Coronary artery (tissue), 2 donors: ENCODE measurements around the gene SFT2D2.

ENCODE experiments used
- DNase-seq: peaks from one replicate; pipeline ENCODE4 v3.0.0-alpha.2; 2017; ENCODE audit warnings: low spot score
- H3K27ac ChIP-seq, 2 donors: fragments of 200-600 bp; sonication (generic); one replicate each; pipeline ENCODE4 v1.5.1; 2016 to 2019
- H3K4me3 ChIP-seq: fragments of 200-600 bp; sonication (generic); 2 replicates; pipeline ENCODE4 v1.5.1; 2016; ENCODE audit warnings: mild to moderate bottlenecking, moderate library complexity
- CTCF ChIP-seq: fragments of 200-600 bp; sonication (generic); IDR thresholded peaks from one replicate; pipeline ENCODE4 v1.5.1; 2019; ENCODE audit warnings: antibody characterized with exemption

SFT2D2 gene

DNA sequence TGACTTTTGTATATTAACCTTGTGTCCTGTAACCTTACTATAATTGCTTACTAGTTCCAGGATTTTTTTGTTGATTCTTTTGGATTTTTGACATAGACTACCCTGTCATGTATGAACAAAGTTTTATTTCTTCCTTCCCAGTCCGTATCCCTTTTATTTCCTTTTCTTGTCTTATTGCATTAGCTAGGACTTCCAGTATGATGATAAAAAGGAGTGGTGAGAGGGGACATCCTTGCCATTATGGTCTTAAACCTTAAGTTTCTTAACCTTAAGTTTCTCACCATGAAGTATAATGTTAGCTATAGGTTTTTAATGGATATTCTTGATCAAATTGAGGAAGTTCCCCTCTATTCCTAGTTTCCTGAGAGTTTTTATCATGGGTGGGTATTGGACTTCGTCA lies 30.4 kb downstream of the SFT2D2 start:
- H3K4me3 ChIP-seq = no peak overlapping the region
- DNase-seq = no peak
- no peak for TF ChIP-seq CTCF
- H3K27ac ChIP-seq = no peak overlapping the region

- DNase-seq = no peak
- no peak for TF ChIP-seq CTCF
- Histone ChIP-seq H3K27ac (no peak overlapping the region), H3K4me3 (no peak overlapping the region)
These were observed 31.6 kb downstream of the SFT2D2 start for GRCh38 chr1:168257397-168257796.

- TF ChIP-seq CTCF = no peak
- Histone ChIP-seq H3K4me3 (no peak overlapping the region), H3K27ac (no peak overlapping the region)
- no peak for DNase-seq
These were observed 33.8 kb downstream of the SFT2D2 start for GRCh38 chr1:168259567-168259966.

GRCh38 chr1:168260393-168260792 lies 34.6 kb downstream of the SFT2D2 start:
- no peak overlapping the region for H3K4me3 ChIP-seq
- no peak overlapping the region for H3K27ac ChIP-seq
- TF ChIP-seq CTCF = no peak
- no peak for DNase-seq

DNA sequence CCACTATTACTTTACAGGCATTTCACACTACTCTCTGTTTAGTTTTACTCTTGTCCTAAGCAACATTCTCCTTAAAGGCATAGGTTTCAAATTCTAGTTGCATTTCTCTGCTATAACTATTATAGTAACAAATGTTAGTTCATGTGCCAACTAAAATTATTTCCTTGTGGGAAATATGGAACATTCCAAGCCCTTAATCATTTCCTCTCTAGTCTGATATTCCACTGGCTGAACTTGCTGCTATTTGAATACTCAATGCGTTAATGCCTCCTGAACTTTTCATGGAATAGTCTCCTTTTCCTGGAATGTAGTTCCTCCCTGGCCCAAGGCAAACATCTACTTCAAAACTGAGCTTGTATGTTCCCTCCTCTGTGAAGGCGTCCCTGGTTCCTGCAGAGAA lies 35.6 kb downstream of the SFT2D2 start:
- TF ChIP-seq CTCF = no peak
- Histone ChIP-seq H3K4me3 (peak overlapping the region; percentile 23), H3K27ac (peak overlapping the region in 1 of 2 donors; percentile 62)
- DNase-seq = no peak

DNA sequence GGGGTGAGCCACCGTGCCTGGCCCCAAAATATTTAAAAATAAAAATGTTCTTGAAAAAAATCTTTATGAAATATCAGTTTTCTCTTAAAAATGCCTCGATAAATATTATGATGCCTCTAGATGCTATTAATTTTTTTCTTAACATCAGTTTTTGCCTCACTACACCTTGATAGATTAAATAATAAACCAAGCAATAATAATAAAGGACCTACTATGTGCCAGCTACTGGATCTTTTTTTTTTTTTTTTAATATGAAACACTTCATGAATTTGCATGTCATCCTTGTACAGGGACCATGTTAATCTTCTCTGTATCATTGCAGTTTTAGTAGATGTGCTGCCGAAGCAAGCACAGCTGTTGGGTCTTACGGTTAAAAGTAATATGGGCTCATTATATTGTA lies 37.3 kb downstream of the SFT2D2 start:
- Histone ChIP-seq H3K27ac (no peak overlapping the region), H3K4me3 (no peak overlapping the region)
- DNase-seq = no peak
- no peak for TF ChIP-seq CTCF

DNA sequence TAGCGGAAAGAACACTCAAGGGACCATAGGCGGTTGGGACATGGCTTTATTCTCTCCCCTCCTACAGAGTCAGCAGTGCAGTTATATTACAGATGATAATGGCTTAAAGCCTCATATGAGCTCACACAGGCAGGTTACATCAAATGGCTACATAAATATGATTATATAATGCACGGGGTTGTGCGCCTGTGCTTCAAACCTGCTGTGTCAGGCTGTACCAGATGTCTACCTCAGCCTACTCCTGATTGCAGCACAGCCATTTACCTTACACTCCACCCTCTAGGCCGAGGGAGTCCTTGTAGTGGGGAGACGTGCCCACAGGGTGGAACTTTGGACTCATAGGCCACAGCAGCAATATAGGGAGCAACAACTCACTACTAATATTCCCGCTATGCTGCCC lies 38.5 kb downstream of the SFT2D2 start:
- Histone ChIP-seq H3K27ac (no peak overlapping the region), H3K4me3 (no peak overlapping the region)
- no peak for DNase-seq
- no peak for TF ChIP-seq CTCF
